Heart left ventricle (tissue), 16 donors: ENCODE measurements around the gene CELA1. TPM values are rescaled to one million over a fixed set of nuclear protein-coding genes. Genes with fewer than 3 reads are reported as not detected.

ENCODE experiments used
- ATAC-seq, 4 donors: fragments of 200-7000 bp; cut with Tn5 transposase; one replicate each; pipeline ENCODE4 v1.9.1; 2020 to 2022; ENCODE audit warnings: moderate library complexity in 4 of 4, mild to moderate bottlenecking in 3 of 4, moderate number of reproducible peaks in 1 of 4
- DNase-seq, 5 donors: peaks; one replicate each; pipeline ENCODE4 v3.0.0-alpha.2; 2020
- H3K27ac ChIP-seq, 12 donors: fragments of 200-600 bp; sonication (generic) in 4 of 12; one replicate each; pipeline versions ENCODE4 v1.5.0 to v1.8.0; 2016 to 2022; ENCODE audit warnings: mild to moderate bottlenecking in 2 of 12
- H3K27me3 ChIP-seq, 9 donors: fragments of 200-600 bp; sonication (generic) in 2 of 9; one replicate each; pipeline versions ENCODE4 v1.5.1 to v1.8.0; 2016 to 2022; ENCODE audit warnings: mild to moderate bottlenecking in 3 of 9
- H3K36me3 ChIP-seq, 9 donors: fragments of 200-600 bp; sonication (generic) in 2 of 9; one replicate each; pipeline versions ENCODE4 v1.5.0 to v1.8.0; 2018 to 2022; ENCODE audit warnings: mild to moderate bottlenecking in 2 of 9
- H3K4me1 ChIP-seq, 12 donors: fragments of 200-600 bp; sonication (generic) in 4 of 12; one replicate each; pipeline versions ENCODE4 v1.5.0 to v1.8.0; 2016 to 2022; ENCODE audit warnings: mild to moderate bottlenecking in 3 of 12
- H3K4me3 ChIP-seq, 12 donors: fragments of 200-600 bp; sonication (generic) in 4 of 12; one replicate each; pipeline versions ENCODE4 v1.5.0 to v1.8.0; 2017 to 2022; ENCODE audit warnings: mild to moderate bottlenecking in 9 of 12, moderate library complexity in 4 of 12
- H3K9me3 ChIP-seq, 12 donors: fragments of 200-600 bp; sonication (generic) in 4 of 12; one replicate each; pipeline versions ENCODE4 v1.5.0 to v1.8.0; 2016 to 2022; ENCODE audit warnings: mild to moderate bottlenecking in 1 of 12
- POLR2A ChIP-seq, 2 donors: fragments of 450-650 bp; IDR thresholded peaks; one replicate each; pipeline ENCODE4 v1.6.1; 2017; ENCODE audit warnings: antibody characterized with exemption in 2 of 2, mild to moderate bottlenecking in 2 of 2, moderate library complexity in 2 of 2
- WGBS, 4 donors: extraction: QIAGEN DNeasy Blood & Tissue Kit in 2 of 4; methylation state at CpG; one replicate each; pipeline versions ENCODE4 v1.1.5 to v1.1.7; 2013 to 2018; 5-methylcytosine and 5-hydroxymethylcytosine counted together
- intact Hi-C, 10 donors: fragments of 100-400 bp; cut with DNase I; formaldehyde crosslinking; loops; one replicate each; pipeline versions ENCODE4 v1.11.1 to v1.14.2; 2022
- polyA plus RNA-seq, 2 donors: library from polyadenylated mRNA; stranded (reverse); fragments of 200-250 nt; gene quantifications; one replicate each; pipeline ENCODE4 v1.2.3, GENCODE V29; 2013
- total RNA-seq, 9 donors: library from RNA; depleted of rRNA in 2 of 9; stranded (reverse); fragments of >200 nt in 2 of 9; fragmentation: NEBNext Ultra II Directional in 3 of 9; extraction: Animal tissue kit (Norgen Biotek cat#: 25700) in 3 of 9; gene quantifications; one replicate each; pipeline versions ENCODE4 v1.1.0 to v1.2.4, GENCODE V29; 2016 to 2023
- TF ChIP-seq, protein P1 (sequence below), 12 donors: fragments of 200-600 bp; sonication (generic) in 4 of 12; IDR thresholded peaks; one replicate each; pipeline versions ENCODE4 v1.5.0 to v1.8.0; 2018 to 2022; ENCODE audit warnings: antibody characterized with exemption in 12 of 12, mild to moderate bottlenecking in 5 of 12
- donor health status: ischemic (EF 13 %, LVEDD 7.1; RV severe dilation, severe dysfunction).
- donor health status: healthy with polysubstance abuse.
- donor health status: DM: no; HTN: yes; CAD: no.
- donor health status: DM: no; HTN: no; CAD: no.
- donor health status: ischemic (EF 25% LVEDD 6.9; RV normal size, moderate dysfunction).
- donor health status: ischemic (EF 25% LVEDD 5.7; RV mildly dilated, moderate dysfunction).
- donor health status: healthy.
- donor health status: DM: yes; HTN: yes; CAD: no.
- donor health status: ischemic (EF 35%, LVEDD 5.7; RV mildly dilated, moderate dysfunction).
- donor health status: nonischemic (EF 11% LVEDD 7.7; RV severe dilation, severe dysfunction).
- donor health status: DM: yes; HTN: yes; CAD: no.
- donor health status: PGD.
- donor health status: ischemic (EF 29% LVEDD 5.4; RV normal size, mild dysfunction).
- donor health status: nonischemic (EF 23%, LVEDD 6.1; RV moderate dilation, normal function).

The CELA1 gene
- total and polyA plus RNA-seq, 11 donors = not detected

DNA sequence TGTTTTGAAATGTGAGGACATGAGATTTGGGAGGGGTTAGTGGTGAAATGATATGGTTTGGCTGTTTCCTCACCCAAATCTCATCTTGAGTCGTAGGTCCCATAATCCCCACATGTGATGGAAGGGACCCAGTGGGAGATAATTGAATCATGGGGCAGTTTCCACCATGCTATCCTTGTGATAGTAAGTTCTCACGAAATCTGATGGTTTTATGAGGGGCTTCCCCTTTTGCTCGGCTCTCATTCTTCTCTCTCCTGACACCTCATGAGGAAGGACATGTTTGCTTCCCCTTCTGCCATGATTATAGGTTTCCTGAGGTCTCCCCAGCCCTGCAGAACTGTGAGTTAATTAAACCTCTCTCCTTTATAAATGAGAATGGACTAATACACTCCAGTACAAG lies 26.7 kb upstream of the CELA1 start:
- DNase-seq (no peak), ATAC-seq (no peak)
- Histone ChIP-seq H3K9me3 (no peaks in the 10 kb centered on the region), H3K4me3 (no peak overlapping the region), H3K36me3 (peaks cover 0 to 6% (median 0%) of the 10 kb centered on the region in 9 donors), H3K4me1 (peaks cover 0 to 27% (median 4%) of the 10 kb centered on the region in 12 donors), H3K27me3 (no peaks in the 10 kb centered on the region), H3K27ac (no peak overlapping the region)
- WGBS, 4 donors = 77 to 100% (median 90%) methylated on average over 3 of the region's 3 CpGs
- no peak for TF ChIP-seq POLR2A (IDR thresholded peaks at IDR 0.05)
- TF ChIP-seq, protein P1, sequence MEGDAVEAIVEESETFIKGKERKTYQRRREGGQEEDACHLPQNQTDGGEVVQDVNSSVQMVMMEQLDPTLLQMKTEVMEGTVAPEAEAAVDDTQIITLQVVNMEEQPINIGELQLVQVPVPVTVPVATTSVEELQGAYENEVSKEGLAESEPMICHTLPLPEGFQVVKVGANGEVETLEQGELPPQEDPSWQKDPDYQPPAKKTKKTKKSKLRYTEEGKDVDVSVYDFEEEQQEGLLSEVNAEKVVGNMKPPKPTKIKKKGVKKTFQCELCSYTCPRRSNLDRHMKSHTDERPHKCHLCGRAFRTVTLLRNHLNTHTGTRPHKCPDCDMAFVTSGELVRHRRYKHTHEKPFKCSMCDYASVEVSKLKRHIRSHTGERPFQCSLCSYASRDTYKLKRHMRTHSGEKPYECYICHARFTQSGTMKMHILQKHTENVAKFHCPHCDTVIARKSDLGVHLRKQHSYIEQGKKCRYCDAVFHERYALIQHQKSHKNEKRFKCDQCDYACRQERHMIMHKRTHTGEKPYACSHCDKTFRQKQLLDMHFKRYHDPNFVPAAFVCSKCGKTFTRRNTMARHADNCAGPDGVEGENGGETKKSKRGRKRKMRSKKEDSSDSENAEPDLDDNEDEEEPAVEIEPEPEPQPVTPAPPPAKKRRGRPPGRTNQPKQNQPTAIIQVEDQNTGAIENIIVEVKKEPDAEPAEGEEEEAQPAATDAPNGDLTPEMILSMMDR (IDR thresholded peaks at IDR 0.05) = no peak
- intact Hi-C loops = no loop called here

DNA sequence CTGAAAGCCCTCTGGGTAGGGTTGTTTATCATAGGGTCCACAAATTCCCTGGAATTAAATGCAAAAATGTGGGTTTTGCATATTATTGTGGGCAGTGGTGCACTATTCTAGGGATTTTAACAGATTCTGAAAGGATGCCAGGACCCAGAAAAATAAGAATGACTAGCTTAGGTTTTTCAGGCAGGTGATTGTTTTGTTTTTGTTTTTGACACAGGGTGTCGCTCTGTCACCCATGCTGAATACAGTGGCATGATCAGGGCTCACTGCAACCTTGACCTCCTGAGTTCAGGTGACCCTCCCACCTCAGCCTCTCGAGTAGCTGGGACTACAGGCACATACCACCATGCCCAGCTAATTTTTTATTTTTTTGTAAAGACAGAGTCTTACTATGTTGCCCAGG lies 25.5 kb upstream of the CELA1 start:
- intact Hi-C loops = no loop called here
- Histone ChIP-seq H3K27ac (peak overlapping the region in 1 of 12 donors; percentile 41), H3K9me3 (no peaks in the 10 kb centered on the region), H3K36me3 (peaks cover 0 to 3% (median 0%) of the 10 kb centered on the region in 9 donors), H3K27me3 (no peaks in the 10 kb centered on the region), H3K4me1 (peaks cover 0 to 28% (median 4%) of the 10 kb centered on the region in 12 donors), H3K4me3 (no peak overlapping the region)
- DNase-seq (no peak), ATAC-seq (no peak)
- TF ChIP-seq POLR2A (IDR thresholded peaks at IDR 0.05) = no peak
- TF ChIP-seq, protein P1 (IDR thresholded peaks at IDR 0.05) = no peak
- WGBS, 4 donors = 91 to 97% (median 93%) methylated on average over 2 of the region's 2 CpGs

DNA sequence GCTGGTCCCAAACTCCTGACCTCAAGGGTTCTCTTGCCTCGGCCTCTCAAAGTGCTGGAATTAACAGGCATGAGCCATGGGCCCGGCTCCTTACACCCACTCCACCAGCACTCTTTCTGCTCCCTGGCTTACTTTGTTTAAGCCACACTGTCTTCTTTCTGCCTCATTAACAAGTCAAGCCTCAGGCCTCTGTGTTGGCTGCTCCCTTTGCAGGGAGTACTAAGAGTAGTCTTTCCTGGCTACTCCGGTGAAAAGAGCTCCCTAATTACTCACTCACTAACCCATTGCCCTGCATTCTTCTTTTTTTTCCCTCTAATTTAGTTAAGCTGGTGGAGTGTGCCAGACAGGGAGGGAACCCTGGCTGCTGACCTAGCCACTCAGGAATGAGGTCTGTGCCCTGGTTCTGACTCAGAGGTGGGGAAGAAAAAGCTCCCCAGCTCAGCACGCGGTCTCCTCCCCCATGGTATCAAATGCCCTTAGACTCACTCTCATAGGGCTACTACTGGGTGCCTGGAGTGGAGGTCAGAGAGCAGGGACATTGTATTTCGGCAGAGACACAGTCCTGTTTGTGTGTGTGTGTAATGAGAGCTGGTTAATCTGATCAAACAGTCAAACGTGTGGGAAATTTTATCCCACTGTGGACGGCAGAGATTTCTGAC lies 24.9 kb upstream of the CELA1 start:
- Histone ChIP-seq H3K27ac (peak overlapping the region in 3 of 12 donors; percentile 4 to 41 (median 17)), H3K36me3 (peaks cover 0 to 3% (median 0%) of the 10 kb centered on the region in 9 donors), H3K9me3 (no peaks in the 10 kb centered on the region), H3K4me3 (no peak overlapping the region), H3K27me3 (no peaks in the 10 kb centered on the region), H3K4me1 (peaks cover 0 to 28% (median 4%) of the 10 kb centered on the region in 12 donors)
- peak; percentile 74 to 93 (median 82) for ATAC-seq
- DNase-seq = peak in 3 of 5 donors; percentile 36 to 58 (median 37)
- 48 to 56% (median 53%) methylated on average over 8 of the region's 8 CpGs for WGBS, 4 donors
- TF ChIP-seq POLR2A (IDR thresholded peaks at IDR 0.05) = no peak
- TF ChIP-seq, protein P1 (IDR thresholded peaks at IDR 0.05) = no peak
- intact Hi-C loops = no loop called here

DNA sequence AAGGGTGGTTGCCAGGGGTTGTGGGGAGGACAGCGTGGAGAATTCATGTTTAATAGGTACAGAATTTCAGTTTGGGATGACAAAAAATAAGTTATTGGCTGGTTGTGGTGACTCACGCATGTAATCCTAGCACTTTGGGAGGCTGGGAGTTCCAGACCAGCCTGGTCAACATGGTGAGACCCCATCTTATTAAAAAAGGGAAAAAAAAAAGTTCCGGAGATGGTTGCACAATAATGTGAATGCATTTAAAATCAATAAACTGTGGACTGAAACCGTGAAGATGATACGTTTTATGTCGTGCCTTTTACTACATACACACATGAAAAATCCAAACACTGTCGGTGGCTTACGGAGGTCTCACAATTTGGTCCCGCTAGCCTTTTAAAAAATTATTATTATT lies 24.2 kb upstream of the CELA1 start:
- Histone ChIP-seq H3K27ac (no peak overlapping the region), H3K4me1 (peaks cover 0 to 28% (median 4%) of the 10 kb centered on the region in 12 donors), H3K4me3 (no peak overlapping the region), H3K9me3 (no peaks in the 10 kb centered on the region), H3K36me3 (peaks cover 0 to 3% (median 0%) of the 10 kb centered on the region in 9 donors), H3K27me3 (no peaks in the 10 kb centered on the region)
- no peak for TF ChIP-seq POLR2A (IDR thresholded peaks at IDR 0.05)
- TF ChIP-seq, protein P1 (IDR thresholded peaks at IDR 0.05) = no peak
- ATAC-seq = no peak
- WGBS, 4 donors = 95 to 97% (median 96%) methylated on average over 9 of the region's 9 CpGs
- intact Hi-C loops = no loop called here
- DNase-seq = no peak
